Occipital lobe (tissue), 2 donors: Measurements from ENCODE around the gene SLAIN2. TPM values are rescaled to one million over a fixed set of nuclear protein-coding genes. Genes with fewer than 3 reads are reported as not detected.
A peak's percentile ranks its signal among the peaks of the same experiment; 100 is the strongest.

Experiments used
- DNase-seq: peaks from one replicate; lab custom pipeline; 2025; lab: John Stamatoyannopoulos, UW
- total RNA-seq: library from RNA; depleted of rRNA; stranded (reverse); fragments of >200 nt; gene quantifications from one replicate; pipeline ENCODE4 v1.2.3, GENCODE V29; 2014

SLAIN2 gene
- total RNA-seq, 1 donor from 2014 or later: 345 TPM

DNA sequence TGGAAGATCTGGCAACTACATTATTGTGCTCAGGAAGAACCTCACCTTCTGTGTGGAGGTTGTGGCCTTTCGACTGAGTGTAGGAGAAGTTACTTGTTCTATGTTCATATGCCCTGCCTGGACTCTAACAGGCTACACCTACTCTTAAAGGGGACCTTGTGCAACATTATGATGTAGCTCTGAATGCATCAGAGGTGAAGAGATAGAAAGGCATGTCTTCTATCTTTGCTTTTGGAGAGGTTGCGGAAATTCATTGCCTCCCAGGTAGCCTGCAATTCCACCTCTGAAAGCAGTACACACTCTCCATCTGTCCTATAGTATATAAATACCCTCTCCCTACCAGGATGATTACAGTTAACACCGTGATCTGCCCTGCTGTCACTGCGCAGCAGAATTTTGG is 7.1 kb upstream of the SLAIN2 start:
- DNase-seq: no peak

DNA sequence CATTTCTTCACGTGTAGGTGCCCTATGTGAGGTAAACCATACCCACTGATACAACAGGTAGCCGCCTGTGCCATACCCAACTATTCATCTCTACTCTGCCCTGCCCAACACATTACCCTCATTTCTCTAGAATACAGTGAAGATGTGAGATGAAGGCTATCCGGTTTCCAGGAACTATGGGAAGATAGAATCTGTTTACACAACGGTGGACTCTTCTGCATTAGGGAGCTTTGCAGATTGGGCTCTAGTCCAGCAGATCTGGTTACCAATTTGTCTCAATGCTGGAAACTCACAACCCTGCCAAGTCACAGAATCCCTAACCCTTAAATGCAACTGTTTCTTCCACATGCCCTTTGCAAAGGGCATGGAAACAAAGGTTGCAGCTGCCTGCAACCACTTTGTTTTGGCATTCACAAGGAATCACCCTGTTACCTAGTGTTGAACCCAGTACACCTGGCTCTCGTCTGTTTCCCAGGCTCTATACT is 6.4 kb upstream of the SLAIN2 start:
- DNase-seq: no peak

DNA sequence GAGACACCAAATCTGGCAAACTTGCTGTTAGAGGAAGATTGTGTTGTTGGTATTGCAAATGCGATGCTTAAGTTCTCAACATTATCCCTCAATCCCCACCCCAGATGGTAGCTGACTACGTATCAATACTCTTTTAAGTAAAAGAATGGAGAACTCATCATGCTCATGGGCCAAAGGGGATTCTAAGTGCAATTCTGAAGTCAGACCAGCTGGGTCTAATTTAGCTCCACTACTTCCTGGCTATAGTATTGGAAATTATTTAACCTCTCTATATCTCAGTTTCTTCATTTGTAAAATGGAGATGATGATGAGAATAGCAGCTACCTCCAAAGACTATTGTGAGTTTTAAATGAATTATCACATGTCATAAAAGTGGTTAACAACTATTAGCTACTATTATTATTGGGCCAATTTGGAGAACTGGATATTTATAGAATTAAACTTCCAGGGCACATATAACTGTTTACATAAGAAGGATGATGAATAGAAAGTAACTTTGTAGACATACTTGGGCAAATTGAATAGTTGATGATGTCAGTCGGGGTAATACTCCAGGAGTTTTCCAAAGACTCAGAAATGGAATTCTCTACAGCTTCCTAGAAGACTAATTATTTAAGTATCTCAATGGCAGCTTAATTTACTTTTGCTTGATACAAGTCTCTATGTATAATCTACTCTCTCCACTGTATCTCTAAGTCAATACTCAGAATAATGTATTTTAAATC is 5.0 kb upstream of the SLAIN2 start:
- no peak for DNase-seq

DNA sequence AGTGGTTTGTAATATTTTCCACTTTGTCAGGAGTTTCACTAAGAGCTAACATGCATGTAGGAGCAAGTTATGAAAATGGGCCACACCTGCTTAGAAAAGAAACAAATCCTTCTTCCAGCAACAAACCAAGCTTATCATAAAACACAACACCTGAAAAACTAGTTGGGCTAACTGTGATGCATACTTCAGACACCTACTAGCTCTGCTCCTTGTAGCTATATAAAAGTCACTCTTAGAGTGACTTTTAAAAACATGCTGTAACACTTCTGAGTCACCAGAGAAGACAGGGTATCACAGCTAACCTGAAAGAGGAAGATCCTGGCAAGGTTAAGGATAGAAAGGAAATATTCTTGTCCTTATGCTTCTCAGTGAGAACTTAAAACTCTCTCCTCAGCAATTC is 3.6 kb upstream of the SLAIN2 start:
- no peak for DNase-seq

DNA sequence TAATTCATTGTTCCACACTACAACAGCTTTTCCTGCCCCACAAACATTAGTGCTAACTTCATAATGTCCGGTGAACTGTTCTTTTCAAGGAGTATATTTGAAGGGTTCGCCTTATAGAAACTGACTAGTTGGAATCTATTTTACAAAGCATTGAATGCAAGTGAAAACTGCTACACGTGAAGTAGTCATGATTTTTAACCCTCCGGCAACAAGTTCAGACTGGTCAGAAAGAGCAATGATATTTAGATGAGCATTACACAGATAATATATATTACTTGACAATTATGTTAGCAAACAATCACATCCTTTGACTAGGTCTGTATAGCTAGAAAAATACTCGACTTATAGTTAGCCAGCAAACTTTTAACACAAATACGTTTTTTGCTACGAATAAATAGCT is 1.7 kb upstream of the SLAIN2 start:
- no peak for DNase-seq

DNA sequence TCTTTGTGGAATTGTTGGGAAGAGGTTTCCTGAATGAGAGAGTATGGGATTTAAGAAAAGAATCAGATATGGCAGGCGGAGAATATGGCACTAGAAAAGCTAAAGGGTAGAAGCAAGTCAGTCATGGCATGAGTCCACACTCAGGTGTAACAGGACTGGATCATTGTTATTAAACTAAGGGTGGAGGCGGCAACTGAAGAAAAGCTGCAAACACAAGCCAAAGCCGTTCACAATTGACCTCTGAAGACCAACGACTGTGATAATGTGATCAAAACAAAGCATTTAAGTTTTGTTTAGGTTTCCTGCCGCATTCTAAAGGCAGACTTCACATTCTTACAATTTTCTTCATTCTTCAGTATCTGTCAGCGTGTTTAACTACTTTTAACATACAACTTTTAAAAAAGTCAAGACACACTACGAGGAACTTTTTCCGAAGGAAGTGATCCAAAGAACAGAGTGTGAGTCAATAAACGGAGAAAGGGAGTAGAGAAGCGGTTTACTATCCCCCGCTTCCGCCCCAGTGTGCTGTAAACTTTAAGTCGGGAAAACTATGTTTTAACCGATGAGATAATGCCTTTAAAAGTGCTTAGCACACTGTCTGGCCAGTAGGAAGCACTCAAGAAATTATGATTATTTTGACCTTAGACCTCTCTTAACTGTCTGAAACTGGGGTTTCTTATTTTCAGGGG is 909 bp upstream of the SLAIN2 start:
- DNase-seq: no peak

DNA sequence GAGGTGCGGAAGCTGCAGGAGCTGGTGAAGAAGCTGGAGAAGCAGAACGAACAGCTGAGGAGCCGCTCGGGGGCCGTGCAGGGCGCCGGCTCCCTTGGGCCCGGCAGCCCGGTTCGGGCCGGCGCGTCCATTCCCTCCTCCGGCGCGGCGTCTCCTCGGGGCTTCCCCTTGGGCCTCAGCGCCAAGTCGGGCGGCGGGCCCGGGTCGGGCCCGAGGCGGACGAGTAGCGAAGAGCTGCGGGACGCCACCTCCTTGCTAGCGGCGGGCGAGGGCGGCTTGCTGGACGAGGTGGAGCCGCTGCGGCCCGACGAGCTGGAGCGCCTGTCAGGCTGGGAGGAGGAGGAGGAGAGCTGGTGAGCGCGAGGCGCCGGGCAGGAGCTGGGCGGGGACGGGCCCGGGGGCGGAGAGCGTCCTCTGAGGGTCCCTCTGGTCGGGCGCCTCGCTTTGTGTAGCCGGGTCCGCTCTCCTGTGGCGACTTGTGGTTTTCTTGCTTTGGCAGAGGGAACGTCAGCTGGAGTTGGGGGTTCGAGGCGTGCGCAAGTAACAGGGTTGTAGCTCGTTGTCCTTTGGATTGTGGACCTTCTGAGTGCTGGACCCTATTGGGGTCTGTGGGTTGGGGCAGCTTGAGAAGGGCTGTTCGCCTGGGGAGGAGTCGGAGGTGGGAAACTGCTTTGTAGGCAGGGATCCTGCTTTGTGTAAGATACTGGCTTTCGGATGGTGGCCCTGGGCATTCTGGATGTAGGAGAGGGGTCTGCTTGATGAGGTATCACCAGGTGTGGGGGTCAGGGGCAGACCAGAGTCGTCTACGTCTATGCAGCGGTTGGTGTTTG is 662 bp downstream of the SLAIN2 start:
- DNase-seq: peak; percentile 35

DNA sequence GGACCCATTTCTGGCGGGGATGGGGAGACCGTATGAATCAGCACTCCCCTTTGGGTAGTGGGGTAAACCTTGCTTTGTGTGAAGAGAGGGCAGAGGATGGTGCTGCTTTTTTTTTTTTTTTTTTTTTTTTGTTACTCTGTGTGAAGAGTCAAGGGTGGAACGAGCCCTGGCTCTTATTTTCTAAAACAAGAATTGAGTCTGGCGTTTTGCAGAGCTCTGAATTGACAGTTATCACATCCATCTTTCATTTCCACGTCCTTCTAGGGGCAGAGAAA is 1.2 kb downstream of the SLAIN2 start:
- no peak for DNase-seq

DNA sequence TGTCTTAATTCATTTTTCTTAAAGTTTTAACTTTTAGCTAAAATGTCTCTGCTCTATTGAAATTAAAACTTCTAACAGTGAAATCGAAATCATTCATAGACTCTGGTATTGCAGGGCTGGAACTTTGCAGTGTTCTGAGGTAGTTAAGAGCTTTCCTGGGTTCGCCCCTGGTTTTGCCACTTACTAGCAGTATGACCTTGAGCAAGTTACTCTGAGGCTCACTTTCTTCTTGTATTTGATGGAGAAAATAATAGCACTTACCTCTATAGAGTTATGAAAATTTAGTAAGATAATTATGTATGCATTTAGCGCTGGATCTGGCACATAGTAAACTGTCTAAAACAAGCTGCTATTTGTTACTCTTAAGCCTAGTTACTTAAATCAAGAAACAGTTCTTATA is 1.7 kb downstream of the SLAIN2 start:
- DNase-seq: no peak

DNA sequence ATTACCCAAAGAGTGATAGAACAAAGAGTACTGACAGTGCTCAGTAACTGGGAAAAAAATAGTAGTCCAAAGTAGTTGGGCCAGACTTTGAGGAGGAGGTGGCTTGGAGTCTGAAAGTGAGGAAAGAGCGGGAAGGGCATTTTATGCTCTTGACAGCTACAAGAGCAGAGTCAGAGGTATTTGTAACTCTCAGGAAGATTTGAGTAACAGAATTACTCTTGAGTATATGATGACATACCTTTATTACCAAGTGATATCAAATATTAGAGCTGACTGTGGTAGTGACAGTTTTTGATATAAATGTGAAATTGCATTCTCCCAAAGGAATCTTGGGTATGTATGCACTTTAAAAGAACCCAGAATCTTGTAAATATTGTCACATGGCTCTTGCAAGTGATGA is 2.2 kb downstream of the SLAIN2 start:
- DNase-seq: no peak

DNA sequence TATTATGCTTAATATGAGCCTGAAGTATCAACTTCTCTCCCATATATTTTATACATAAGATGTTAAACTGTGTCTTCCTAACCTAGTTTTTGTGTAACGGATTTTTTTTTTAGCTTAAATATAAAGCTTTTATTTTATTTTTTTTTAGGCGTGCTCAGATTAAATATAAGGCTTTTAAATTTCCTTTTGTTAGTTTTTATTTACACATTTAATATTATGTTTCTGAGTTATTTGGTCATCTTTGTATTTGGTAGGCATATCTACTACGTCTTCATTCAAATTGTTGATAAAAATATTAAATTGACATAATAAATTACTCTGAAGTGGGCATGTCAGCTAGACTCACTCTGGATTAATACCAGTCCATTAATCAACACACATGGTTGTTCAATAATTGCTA is 4.2 kb downstream of the SLAIN2 start:
- no peak for DNase-seq

DNA sequence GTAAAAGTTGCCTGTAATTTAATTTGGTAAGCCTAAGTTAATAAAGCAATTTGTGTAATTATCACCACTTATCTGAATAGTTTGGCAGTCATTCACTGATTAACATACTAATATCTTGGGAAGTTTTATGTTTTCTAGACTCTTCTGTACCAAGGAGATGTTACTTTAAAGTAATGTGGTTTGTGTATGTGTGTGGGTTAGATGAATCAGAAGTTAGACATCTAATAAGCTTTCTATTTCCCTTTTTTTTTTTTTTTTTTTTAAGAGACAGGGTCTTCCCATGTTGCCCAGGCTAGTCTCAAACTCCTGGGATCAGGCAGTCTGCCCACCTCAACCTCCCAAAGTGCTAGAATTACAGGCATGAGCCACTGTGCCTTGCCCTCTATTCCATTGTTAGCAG is 5.3 kb downstream of the SLAIN2 start:
- no peak for DNase-seq

DNA sequence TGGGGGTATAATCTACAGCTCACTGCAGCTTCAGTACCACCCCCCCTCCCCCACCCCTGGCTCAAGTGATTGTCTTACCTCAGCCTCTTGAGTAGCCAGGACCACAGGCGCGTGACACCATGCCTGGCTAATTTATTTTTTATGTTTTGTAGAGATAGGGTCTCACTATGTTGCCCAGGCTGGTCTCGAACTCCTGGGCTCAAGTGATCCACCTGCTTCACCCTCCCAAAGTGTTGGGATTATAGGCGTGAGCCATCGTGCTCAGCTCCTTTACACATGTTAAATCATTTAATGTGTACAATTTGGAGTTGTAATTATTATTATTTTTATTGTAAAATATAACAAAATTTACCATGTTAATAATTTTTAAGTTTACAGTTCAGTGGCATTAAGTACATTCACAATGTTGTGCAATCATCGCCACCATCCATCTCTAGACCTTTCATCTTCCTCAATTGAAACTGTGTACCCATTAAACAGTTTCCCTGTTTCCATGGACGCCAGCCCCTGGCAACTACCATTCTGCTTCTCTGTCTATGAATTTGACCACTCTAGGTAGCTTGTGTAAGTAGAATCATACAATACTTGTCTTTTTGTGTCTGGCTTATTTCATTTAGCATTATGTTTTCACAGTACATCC is 6.1 kb downstream of the SLAIN2 start:
- DNase-seq: no peak

DNA sequence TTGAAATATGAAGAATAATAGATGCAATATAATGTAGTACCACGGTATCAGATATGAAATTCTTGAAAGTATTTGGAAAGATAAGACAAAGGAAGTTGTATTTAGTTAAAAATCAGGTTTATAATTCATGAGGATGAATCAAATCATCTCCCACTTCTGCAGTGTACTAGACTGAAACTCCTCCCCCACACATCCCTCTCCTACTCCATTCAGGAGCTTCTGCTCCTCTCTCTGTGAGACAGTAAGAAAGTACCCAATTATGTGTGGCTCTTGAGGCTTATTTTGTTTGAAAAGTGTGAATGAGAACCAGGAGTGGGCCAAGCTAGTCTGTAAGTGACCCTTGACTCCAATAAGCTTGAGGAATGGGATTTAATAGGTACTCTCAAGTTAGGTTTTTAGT is 9.5 kb downstream of the SLAIN2 start:
- DNase-seq: no peak

DNA sequence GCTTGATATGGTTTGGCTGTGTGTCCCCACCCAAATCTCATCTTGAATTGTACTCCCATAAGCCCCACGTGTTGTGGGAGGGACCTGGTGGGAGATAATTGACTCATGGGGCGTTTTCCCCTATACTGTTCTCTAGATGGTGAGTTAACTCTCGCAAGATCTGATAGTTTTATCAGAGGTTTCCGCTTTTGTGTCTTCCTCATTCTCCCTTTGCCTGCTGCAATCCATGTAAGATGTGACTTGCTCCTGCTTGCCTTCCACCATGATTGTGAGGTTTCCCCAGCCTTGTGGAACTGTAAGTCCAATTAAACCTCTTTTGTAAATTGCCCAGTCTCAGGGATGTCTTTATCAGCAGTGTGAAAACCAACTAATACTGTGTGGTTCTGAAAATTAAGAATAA is 11.5 kb downstream of the SLAIN2 start:
- no peak for DNase-seq

DNA sequence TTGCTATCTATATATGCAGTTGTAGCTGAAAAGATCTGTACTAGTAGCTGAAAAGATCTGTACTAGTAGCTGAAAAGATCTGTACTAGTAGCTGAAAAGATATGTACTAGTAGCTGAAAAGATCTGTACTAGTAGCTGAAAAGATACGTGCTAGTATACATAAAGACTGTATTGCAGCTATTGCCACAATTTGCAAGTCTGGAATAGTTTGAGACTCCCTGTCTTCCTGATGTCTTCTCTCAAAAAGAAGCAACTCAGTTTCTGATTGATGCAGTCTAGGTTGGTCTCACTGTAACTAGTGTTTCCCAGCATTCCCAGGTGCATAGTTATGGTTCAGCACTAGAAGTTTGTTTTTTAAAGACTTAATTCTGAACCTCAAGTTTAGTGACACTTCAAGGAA is 15.0 kb downstream of the SLAIN2 start:
- DNase-seq: no peak

DNA sequence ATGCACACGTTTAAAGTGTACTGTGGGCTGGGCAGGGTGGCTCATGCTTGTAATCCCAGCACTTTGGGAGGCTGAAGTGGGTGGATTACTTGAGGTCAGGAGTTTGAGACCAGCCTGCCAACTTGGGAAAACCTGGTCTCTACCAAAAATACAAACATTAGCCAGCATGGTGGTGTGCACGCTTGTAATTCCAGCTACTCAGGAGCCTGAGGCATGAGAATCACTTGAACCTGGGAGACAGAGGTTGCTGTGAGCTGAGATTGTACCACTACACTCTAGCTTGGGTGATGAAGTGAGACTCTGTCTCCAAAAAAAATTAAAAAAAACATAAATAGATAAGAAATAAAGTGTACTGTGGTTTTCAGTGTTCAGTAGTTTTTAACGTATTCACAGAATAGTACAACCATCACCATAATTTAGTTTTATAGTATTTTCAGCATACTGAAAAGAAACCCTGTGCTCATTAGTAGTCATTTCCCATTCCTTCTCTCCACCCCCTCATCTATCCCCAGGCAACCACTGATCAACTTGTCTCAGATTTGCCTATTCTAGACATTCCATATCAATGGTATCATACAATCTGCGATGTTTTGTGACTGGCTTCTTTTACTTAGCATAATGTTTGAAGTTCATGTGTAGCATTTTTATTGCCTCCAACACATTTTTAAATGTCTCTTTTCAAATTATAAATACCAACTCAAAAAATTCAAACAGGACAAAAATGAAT is 19.1 kb downstream of the SLAIN2 start:
- no peak for DNase-seq

DNA sequence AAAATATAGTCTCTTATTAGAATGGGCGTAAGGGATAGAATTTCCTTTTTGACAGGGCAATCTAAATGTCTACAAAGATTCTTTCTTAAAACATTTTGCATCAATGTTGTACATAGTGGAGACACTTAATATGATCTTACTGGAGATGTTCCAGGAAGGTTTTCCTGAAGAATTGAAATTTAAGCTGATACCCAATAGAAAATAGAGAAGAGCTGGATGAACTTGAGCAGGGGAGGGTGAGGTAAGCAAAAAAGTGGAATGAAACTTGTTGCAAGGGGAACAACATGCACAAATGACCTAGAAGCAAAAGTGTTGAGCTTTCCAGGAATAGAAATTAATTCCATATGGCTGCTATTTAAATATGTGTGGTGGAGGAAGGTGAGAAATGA is 19.7 kb downstream of the SLAIN2 start:
- DNase-seq: no peak

DNA sequence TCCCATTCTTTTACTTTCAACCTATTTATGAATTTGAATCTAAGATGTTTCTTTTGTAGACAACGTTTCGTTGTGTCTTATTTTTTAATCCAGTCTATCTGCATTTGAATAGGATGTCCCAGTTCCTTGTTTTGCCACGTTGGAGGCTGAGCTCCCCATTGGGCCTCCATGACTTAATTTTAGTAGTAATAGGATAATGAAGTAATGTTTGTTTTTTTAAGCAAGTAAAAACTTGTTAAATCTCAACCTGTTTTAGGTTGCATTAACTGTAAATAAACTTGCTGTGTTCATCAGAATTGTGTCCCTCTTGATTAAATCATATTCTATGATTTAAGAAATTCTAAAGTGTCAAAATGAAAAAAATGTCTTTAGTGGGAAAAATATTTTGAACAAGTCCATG is 25.3 kb downstream of the SLAIN2 start:
- DNase-seq: no peak

DNA sequence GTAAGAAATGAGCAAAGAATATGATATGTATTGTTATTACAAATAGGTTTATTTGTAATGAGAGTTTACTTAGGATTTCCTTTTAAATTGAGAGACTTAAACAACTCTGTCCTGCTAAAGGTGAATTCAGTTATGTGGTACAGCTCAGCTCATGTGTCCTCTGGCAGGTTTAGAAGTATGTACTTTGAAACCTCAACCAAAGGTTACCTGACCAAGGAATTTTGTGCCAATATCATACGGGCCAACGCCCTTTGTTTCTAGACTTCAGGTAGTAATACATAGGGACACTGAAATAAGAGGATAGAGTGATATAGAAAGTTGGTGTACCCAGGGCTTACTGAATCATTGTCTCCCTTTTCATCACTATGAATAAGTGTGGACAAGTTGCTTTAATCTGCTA is 25.7 kb downstream of the SLAIN2 start:
- DNase-seq: no peak

DNA sequence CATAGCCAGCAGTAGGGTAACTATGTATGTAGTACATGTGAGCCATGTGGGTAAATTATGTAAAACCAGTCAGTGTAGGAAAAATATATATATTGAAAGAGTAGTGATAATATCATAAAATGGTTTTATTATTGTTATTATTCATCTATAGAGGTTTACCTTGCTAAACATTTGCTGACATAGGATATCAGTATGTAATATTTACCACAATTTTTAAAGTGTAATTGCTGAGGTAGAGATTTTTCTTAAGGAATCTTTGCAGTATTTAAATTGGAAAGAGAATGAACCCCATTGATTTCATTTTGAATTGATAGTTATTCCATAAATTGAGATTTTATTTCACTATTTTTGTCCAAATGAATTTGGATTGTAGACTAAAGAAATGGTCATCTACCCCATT is 27.1 kb downstream of the SLAIN2 start:
- DNase-seq: no peak

DNA sequence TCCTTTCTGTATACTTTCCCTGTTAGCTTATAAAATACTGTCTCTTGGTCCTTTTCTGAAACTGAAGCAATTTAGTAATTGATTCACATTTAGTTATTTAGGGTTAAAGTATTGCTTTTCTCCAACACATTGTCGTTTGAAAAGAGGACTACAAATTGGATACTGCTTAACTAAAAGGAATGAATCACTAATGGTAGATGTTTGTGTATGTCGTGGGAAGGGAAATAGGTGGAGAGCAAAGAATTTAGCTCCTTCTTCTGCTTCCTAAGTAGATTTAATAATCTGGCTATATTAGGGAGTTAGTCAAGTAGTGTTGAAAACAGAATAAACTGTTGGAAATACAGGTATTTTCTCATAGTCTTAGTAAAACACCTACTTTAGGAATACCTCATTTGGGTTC is 27.9 kb downstream of the SLAIN2 start:
- no peak for DNase-seq
